ENCODE data around the gene PLEKHO1. TPM values are rescaled to one million over a fixed set of nuclear protein-coding genes. Genes with fewer than 3 reads are reported as not detected.

The PLEKHO1 gene
- total and polyA plus RNA-seq, 2 of the 4 experiments (the other 2 are of a cell fraction) = 51.4 to 56.0 TPM

DNA sequence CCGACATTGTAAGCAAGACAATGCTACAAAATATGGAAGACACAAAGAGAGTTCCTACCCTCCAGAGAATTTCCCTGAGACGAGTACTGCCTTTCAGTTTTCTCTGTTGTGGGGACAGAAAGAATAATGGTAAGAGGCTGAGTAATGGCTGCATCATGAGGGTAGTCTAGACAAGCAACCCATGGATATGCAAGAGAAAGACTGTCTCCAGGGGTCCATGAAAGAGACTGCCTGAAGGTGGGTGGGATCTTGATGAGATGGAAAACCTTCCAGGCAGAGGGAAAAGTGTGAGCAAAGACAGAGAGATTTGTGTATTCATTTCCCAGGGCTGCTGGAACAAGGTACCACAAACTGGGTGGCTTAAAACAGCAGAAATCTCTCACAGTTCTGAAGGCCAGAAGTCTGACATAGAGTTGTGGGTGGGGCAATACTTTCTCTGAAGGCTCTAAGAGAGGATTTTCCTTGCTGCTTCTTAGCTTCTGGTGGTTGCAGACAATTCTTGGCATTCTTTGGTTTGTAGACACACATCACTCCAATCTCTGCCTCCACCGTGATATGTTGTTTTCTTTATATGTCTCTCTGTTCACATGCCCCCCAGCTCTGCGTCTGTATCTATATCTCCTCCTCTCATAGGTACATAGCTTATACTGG lies 44.8 kb downstream of the PLEKHO1 start:
- POLR2A ChIA-PET (ENCODE audit: unreplicated experiment) = no interaction called here
- intact Hi-C loops (cut with micrococcal nuclease) = no loop called here
- 60% methylated on average over 1 of the region's 4 CpGs; no CpG with 5 or more reads in 1 of the 2 experiments for WGBS, 2 experiments (ENCODE audit: extremely low coverage in 2 of 2, insufficient read length in 1 of 2)
- H3K4ac ChIP-seq (ENCODE audit: low read depth, low read length) = peak overlapping the region; percentile 84
- peak overlapping the region; percentile 16; the same call in 1 of the 2 replicates for H3K27ac ChIP-seq (ENCODE audit: insufficient read depth, low read length)
- H3K4me2 ChIP-seq (ENCODE audit: low read depth, low read length) = peak overlapping the region; percentile 29; the same call in 1 of the 2 replicates
- peaks cover 0 to 3% of the 10 kb centered on the region in 2 experiments; a peak in 1 of 4 replicates for H3K79me1 ChIP-seq (ENCODE audit: low read depth in 1 of 2, low read length in 2 of 2)
- ATAC-seq (ENCODE audit: low read depth) (peak; percentile 42), DNase-seq (peak; percentile 66)
- peak overlapping the region; percentile 19; the same call in 1 of the 2 replicates for H3K9ac ChIP-seq (ENCODE audit: low read depth, low read length)
- CTCF ChIA-PET = no interaction called here
- in situ Hi-C loops (cut with MboI; ENCODE audit: low sequenced_read_pairs) = no loop called here
- H2BK20ac ChIP-seq (ENCODE audit: low read depth, low read length) = peak overlapping the region; percentile 96
- TF ChIP-seq RFX5 (IDR thresholded peaks at IDR 0.05; ENCODE audit: low read depth, low read length) = no peak
- no peak for TF ChIP-seq SMC3 (IDR thresholded peaks at IDR 0.05; ENCODE audit: low read depth, low read length)
- no peak for TF ChIP-seq MAFK (IDR thresholded peaks at IDR 0.05; ENCODE audit: low read depth, low read length)
- TF ChIP-seq CHD1 (IDR thresholded peaks at IDR 0.05; ENCODE audit: low read depth, low read length) = no peak
- no peak for TF ChIP-seq POLR2A (IDR thresholded peaks at IDR 0.05; ENCODE audit: low read depth, low read length)
- TF ChIP-seq CEBPB (IDR thresholded peaks at IDR 0.05; ENCODE audit: low read depth, low read length) = no peak
- no peak for TF ChIP-seq BHLHE40 (IDR thresholded peaks at IDR 0.05; ENCODE audit: low read depth, low read length)
- TF ChIP-seq CTCF (conservative IDR thresholded peaks at IDR 0.05; ENCODE audit: low read depth, low read length) = no peak
- TF ChIP-seq, protein P1, sequence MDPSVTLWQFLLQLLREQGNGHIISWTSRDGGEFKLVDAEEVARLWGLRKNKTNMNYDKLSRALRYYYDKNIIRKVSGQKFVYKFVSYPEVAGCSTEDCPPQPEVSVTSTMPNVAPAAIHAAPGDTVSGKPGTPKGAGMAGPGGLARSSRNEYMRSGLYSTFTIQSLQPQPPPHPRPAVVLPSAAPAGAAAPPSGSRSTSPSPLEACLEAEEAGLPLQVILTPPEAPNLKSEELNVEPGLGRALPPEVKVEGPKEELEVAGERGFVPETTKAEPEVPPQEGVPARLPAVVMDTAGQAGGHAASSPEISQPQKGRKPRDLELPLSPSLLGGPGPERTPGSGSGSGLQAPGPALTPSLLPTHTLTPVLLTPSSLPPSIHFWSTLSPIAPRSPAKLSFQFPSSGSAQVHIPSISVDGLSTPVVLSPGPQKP (IDR thresholded peaks at IDR 0.05; ENCODE audit: borderline replicate concordance, low read depth, low read length) = no peak
- TF ChIP-seq RAD21 (IDR thresholded peaks at IDR 0.05; ENCODE audit: low read length) = no peak
- TF ChIP-seq MAZ (IDR thresholded peaks at IDR 0.05; ENCODE audit: borderline replicate concordance, low read depth, low read length) = no peak
- no peaks in the 10 kb centered on the region for H3K9me3 ChIP-seq (ENCODE audit: control insufficient read depth, insufficient read depth, low read length)
- dilution Hi-C loops (cut with HindIII; ENCODE audit: low sequenced_read_pairs, unreplicated experiment) = no loop called here
- no peak overlapping the region for H3K4me3 ChIP-seq (ENCODE audit: insufficient read depth, low read depth, low read length)
- no peaks in the 10 kb centered on the region for H3K27me3 ChIP-seq (ENCODE audit: control insufficient read depth, insufficient read depth, low read length)
- peak overlapping the region; percentile 79 for H2AK9ac ChIP-seq (replicated peaks; ENCODE audit: low read depth, low read length, poor library complexity)
- H3K9me1 ChIP-seq (ENCODE audit: insufficient read depth, low read length) = peaks cover 7% of the 10 kb centered on the region
- peak overlapping the region; percentile 95 for H2BK120ac ChIP-seq (ENCODE audit: low read depth, low read length)
- peak overlapping the region; percentile 87; the same call in 1 of the 2 replicates for H4K5ac ChIP-seq (ENCODE audit: low read depth, low read length)
- H3K4me1 ChIP-seq (ENCODE audit: control insufficient read depth, insufficient read depth, low read length) = peaks cover 5% of the 10 kb centered on the region
- BruUV-seq (replicated peaks) = no TSS peak
- H2BK15ac ChIP-seq (ENCODE audit: low read depth, low read length) = peak overlapping the region; percentile 93; the same call in 2 of the 3 replicates
- H2AK5ac ChIP-seq (ENCODE audit: low read depth, low read length) = peak overlapping the region; percentile 45; the same call in 1 of the 2 replicates
- peak overlapping the region; percentile 55 to 86; a peak in 3 of 4 replicates for H4K8ac ChIP-seq (ENCODE audit: low read depth in 2 of 2, low read length in 2 of 2)
- H3K56ac ChIP-seq (ENCODE audit: extremely low read depth, insufficient read depth, low read length) = peak overlapping the region; percentile 48; the same call in 1 of the 2 replicates
- peak overlapping the region; percentile 59 for H4K91ac ChIP-seq (ENCODE audit: insufficient read depth, low read depth, low read length)
- no peaks in the 10 kb centered on the region for H4K20me1 ChIP-seq (ENCODE audit: insufficient read depth, low read length)
- H3K23ac ChIP-seq (ENCODE audit: low read depth, low read length) = peak overlapping the region; percentile 89
- peak overlapping the region; percentile 88 for H2AFZ ChIP-seq (replicated peaks; ENCODE audit: low read length, poor library complexity)
- H2BK5ac ChIP-seq (ENCODE audit: low read depth, low read length, poor library complexity, severe bottlenecking) = peak overlapping the region; percentile 93
- H3K36me3 ChIP-seq (ENCODE audit: control insufficient read depth, insufficient read depth, low read length) = no peaks in the 10 kb centered on the region
- H3K18ac ChIP-seq (ENCODE audit: low read depth, low read length) = peak overlapping the region; percentile 91; the same call in 1 of the 2 replicates
- peak overlapping the region; percentile 77 for H3K14ac ChIP-seq (replicated peaks; ENCODE audit: low read depth, low read length)
